ENCODE measurements around the gene UBLCP1.
"Not testable (repeated sequence)": the region's sequence is repeated elsewhere in the genome, so short reads cannot be mapped to it uniquely, and the experiment has no call there.

Gene UBLCP1

DNA sequence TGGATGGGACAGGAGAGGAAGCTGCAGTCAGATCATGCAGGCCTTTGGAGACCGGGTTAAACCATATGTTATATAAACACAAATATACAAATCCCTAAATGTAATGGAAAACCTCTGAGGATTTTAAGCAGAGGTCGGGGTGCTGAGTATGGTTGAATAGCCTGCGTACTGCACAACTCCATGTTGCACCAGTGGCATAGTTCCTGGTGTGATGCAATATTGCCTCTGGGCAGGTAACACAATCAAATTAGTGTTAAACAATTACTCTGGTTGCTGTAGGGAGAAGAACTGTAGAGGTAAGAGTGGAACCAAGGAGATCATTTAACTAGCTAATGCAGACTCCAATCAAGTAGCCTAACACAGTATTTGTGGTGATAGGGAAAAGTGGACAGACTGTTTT, 32.4 kb upstream of the UBLCP1 start:
- Histone ChIP-seq H3K4me3 (ENCODE audit: low read depth, low read length) (no peak overlapping the region), H3K9me3 (ENCODE audit: severe bottlenecking) (no peaks in the 10 kb centered on the region), H3K36me3 (no peaks in the 10 kb centered on the region), H3K27ac (no peak overlapping the region), H3K27me3 (ENCODE audit: insufficient read depth, low read depth, severe bottlenecking) (no peaks in the 10 kb centered on the region)
- DNase-seq = no peak
- TF ChIP-seq, protein P1, sequence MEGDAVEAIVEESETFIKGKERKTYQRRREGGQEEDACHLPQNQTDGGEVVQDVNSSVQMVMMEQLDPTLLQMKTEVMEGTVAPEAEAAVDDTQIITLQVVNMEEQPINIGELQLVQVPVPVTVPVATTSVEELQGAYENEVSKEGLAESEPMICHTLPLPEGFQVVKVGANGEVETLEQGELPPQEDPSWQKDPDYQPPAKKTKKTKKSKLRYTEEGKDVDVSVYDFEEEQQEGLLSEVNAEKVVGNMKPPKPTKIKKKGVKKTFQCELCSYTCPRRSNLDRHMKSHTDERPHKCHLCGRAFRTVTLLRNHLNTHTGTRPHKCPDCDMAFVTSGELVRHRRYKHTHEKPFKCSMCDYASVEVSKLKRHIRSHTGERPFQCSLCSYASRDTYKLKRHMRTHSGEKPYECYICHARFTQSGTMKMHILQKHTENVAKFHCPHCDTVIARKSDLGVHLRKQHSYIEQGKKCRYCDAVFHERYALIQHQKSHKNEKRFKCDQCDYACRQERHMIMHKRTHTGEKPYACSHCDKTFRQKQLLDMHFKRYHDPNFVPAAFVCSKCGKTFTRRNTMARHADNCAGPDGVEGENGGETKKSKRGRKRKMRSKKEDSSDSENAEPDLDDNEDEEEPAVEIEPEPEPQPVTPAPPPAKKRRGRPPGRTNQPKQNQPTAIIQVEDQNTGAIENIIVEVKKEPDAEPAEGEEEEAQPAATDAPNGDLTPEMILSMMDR (IDR thresholded peaks at IDR 0.05; ENCODE audit: low read depth, low read length) = no peak

DNA sequence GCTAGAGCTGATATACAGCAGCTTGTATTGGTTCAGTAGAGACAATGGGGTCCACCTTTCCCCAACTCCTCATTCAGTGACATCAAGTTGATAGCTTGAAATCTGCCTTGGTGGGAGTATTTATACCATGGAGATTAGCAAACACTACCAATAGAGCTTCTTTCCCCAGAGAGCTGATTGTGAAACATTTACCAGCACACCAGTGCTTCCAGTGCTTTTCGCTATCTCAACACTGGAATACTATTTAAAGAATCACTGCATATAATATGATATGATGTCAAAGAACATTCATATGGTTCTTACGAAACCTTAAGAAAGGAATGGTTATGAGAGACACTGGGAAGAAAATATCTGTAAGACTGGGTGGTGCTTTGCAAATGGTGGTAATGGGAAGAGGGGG, 31.9 kb upstream of the UBLCP1 start:
- no peak for DNase-seq
- Histone ChIP-seq H3K9me3 (ENCODE audit: severe bottlenecking) (no peaks in the 10 kb centered on the region), H3K4me3 (ENCODE audit: low read depth, low read length) (no peak overlapping the region), H3K27ac (no peak overlapping the region), H3K27me3 (ENCODE audit: insufficient read depth, low read depth, severe bottlenecking) (no peaks in the 10 kb centered on the region), H3K36me3 (no peaks in the 10 kb centered on the region)
- TF ChIP-seq, protein P1 (IDR thresholded peaks at IDR 0.05; ENCODE audit: low read depth, low read length) = no peak

DNA sequence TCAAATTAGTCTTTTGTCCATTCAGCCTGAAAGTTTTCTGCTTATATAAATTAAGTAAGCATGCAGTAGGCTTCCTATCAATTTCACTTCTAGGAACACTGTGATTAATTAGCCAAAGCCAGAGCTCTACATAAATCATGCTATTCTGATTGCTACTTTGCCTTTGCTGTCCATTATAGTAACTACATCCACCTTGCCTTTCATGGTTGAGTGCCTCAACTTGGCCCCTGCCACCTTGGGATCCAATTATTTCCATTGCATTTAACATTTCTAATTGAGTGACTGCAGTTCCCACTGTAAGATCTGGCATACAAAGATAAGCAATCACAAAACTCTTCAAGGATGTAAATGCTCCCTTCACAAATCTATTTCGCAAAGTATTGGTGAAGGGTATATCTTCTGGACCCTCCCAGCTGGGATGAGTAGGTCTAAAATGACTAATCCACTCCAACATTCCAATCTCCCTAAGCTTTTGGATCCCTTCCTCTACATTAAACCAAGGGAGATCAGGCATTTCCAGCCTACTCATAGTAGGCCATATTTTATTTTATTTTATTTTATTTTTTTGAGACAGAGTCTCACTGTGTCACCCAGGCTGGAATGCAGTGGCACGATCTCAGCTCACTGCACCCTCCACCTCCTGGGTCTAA, 27.1 kb upstream of the UBLCP1 start:
- H3K4me3 ChIP-seq (ENCODE audit: low read depth, low read length); H3K36me3 ChIP-seq; H3K27me3 ChIP-seq (ENCODE audit: insufficient read depth, low read depth, severe bottlenecking); H3K27ac ChIP-seq; DNase-seq; H3K9me3 ChIP-seq (ENCODE audit: severe bottlenecking): not testable (repeated sequence)

DNA sequence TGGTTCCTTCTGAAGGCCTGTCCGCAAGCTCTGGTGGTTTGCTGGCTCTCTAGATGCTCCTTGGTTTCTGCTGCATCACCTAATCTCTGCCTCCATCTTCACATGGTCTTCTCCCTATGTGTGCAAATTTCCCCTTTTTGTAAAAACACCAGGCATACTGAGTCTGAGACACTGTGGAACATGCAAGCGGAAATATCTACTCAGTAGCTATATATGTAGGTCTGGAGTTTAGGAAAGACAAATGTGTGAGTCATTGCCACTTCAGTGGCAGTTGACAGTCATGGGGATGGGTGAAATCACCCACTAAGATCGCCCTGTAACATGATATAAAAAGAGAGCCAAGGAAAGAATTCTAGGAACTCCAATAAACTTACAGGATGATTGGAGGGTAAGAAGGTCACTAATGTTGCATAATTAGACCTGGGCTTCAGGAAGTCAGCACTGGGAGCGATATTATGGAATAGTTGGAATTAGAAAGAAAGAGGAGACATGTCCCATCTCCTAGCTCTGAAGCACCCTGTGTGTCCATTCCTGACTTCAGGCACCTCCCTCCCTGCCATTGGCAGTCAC, 22.7 kb upstream of the UBLCP1 start:
- Histone ChIP-seq H3K4me3 (ENCODE audit: low read depth, low read length) (no peak overlapping the region), H3K9me3 (ENCODE audit: severe bottlenecking) (no peaks in the 10 kb centered on the region), H3K27ac (no peak overlapping the region), H3K27me3 (ENCODE audit: insufficient read depth, low read depth, severe bottlenecking) (no peaks in the 10 kb centered on the region), H3K36me3 (no peaks in the 10 kb centered on the region)
- TF ChIP-seq, protein P1 (IDR thresholded peaks at IDR 0.05; ENCODE audit: low read depth, low read length) = no peak
- no peak for DNase-seq

DNA sequence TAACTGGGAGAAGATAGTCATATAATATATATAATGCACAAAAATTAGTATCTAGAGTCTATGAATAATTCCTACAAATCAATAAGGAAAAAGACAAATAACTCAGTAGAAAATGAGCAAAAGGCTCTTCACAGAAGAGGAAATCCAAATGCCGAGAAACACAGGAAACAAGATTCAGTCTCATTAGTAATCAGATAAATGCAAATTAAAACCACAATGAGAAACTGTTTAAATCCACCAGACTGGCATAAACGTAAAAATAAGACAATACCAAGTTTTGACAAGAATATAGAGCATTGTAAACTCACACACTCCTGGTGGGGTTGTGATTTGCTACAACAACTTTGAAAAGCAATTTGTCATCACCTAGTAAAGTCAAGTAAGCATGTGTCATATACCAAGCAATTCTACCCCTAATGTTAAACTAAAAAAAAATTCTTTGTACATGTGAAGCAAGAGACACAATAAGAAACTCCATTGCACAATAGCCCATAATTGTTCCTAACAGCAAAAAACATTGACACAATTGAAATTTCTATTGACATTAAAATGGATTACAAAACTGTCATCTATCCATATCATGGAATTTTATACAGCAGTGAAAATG, 21.0 kb upstream of the UBLCP1 start:
- H3K27me3 ChIP-seq (ENCODE audit: insufficient read depth, low read depth, severe bottlenecking) = no peaks in the 10 kb centered on the region
- no peak overlapping the region for H3K4me3 ChIP-seq (ENCODE audit: low read depth, low read length)
- H3K27ac ChIP-seq = no peak overlapping the region
- DNase-seq = no peak
- TF ChIP-seq, protein P1 (IDR thresholded peaks at IDR 0.05; ENCODE audit: low read depth, low read length) = no peak
- no peaks in the 10 kb centered on the region for H3K9me3 ChIP-seq (ENCODE audit: severe bottlenecking)
- H3K36me3 ChIP-seq = no peaks in the 10 kb centered on the region

DNA sequence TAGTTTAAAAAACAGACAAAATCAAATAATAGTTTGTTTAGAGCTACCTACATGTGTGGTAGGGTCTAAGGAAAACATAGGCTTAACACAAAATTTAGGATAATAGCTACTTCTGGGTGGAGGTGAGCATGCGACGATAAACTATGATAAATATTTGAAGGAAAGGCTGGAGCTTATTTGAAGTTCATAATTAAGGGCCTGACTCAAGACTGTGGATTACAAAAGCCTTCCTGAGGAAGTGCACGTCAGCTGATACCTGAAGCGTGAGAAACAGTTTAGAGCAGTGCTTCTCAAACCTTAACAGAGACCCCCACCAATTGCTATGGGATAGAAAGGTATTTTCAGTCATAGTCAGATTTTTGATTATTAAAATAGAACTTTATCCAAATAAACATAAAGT, 20.4 kb upstream of the UBLCP1 start:
- no peak for DNase-seq
- Histone ChIP-seq H3K27me3 (ENCODE audit: insufficient read depth, low read depth, severe bottlenecking) (no peaks in the 10 kb centered on the region), H3K4me3 (ENCODE audit: low read depth, low read length) (no peak overlapping the region), H3K27ac (no peak overlapping the region), H3K36me3 (no peaks in the 10 kb centered on the region), H3K9me3 (ENCODE audit: severe bottlenecking) (no peaks in the 10 kb centered on the region)
- TF ChIP-seq, protein P1 (IDR thresholded peaks at IDR 0.05; ENCODE audit: low read depth, low read length) = no peak

Data from WERI-Rb-1 (cell line).